Measurements from ENCODE around the gene ADGRL3. TPM values are rescaled to one million over a fixed set of nuclear protein-coding genes. Genes with fewer than 3 reads are reported as not detected.

The ADGRL3 gene
- total RNA-seq, 1 donor from 2014 or later, result not detected

DNA sequence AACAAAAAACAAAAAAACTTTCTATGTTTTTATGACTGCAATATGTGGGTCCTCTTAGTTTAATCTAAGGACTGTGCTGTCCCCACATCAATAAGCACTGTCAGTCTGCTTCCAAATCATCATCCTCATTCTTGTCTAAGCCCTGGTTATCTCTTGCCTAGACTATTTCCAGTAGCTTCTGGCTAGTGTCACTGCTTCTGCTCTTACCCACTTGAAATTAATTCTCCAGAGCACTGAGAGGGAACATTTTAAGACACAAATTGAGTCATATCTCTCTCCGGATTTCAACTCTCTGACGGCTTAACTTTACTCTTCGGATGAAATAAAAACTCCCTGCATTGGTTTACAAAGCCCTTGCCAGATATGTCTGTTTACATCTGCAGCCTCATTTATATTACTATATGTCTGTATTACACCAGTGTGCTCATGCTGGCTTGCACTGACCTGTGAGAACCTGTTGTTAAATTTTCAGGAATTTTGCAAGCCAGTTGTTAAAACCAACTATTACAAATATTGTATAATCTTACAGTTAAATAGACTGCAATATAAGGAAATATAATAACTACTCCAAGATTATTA is 345.9 kb downstream of the ADGRL3 start:
- ChIA-PET CTCF (no interaction called here), POLR2A (no interaction called here)
- no peak for DNase-seq
- H3K27ac Mint-ChIP-seq, result no peak overlapping the region
- no peaks in the 10 kb centered on the region for H3K36me3 Mint-ChIP-seq (ENCODE audit: low read depth)
- peaks cover 6% of the 10 kb centered on the region for H3K9me3 Mint-ChIP-seq
- intact Hi-C loops (cut with micrococcal nuclease), result no loop called here
- H3K27me3 Mint-ChIP-seq, result no peaks in the 10 kb centered on the region
- no peaks in the 10 kb centered on the region for H3K4me1 Mint-ChIP-seq
- H3K4me3 Mint-ChIP-seq, result no peak overlapping the region
- TF ChIP-seq, protein P1, sequence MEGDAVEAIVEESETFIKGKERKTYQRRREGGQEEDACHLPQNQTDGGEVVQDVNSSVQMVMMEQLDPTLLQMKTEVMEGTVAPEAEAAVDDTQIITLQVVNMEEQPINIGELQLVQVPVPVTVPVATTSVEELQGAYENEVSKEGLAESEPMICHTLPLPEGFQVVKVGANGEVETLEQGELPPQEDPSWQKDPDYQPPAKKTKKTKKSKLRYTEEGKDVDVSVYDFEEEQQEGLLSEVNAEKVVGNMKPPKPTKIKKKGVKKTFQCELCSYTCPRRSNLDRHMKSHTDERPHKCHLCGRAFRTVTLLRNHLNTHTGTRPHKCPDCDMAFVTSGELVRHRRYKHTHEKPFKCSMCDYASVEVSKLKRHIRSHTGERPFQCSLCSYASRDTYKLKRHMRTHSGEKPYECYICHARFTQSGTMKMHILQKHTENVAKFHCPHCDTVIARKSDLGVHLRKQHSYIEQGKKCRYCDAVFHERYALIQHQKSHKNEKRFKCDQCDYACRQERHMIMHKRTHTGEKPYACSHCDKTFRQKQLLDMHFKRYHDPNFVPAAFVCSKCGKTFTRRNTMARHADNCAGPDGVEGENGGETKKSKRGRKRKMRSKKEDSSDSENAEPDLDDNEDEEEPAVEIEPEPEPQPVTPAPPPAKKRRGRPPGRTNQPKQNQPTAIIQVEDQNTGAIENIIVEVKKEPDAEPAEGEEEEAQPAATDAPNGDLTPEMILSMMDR (IDR thresholded peaks at IDR 0.05), result no peak
- no peak for ATAC-seq (ENCODE audit: low read depth)

DNA sequence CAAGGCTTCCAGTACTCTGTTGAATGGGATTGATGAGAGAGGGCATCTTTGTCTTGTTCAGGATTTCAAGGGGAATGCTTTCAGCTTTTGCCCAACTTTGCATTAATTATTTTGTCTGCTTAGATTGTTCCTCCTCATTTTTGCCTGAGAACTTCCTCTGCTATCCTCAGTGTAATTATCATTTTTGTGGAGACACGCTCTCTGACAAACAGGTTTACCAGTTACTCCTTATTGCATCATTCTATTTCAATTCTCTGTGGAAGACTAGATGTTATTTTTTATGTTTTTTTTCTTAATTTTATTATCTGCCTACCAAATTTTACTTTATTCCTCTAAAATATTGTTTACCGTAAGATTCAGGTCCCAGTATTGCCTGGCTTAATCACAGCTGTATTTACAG is 349.2 kb downstream of the ADGRL3 start:
- no peak overlapping the region for H3K27ac Mint-ChIP-seq
- ChIA-PET POLR2A (no interaction called here), CTCF (no interaction called here)
- no peaks in the 10 kb centered on the region for H3K36me3 Mint-ChIP-seq (ENCODE audit: low read depth)
- ATAC-seq (ENCODE audit: low read depth), result no peak
- TF ChIP-seq, protein P1 (IDR thresholded peaks at IDR 0.05), result no peak
- H3K4me1 Mint-ChIP-seq, result no peaks in the 10 kb centered on the region
- intact Hi-C loops (cut with micrococcal nuclease), result no loop called here
- peaks cover 6% of the 10 kb centered on the region for H3K9me3 Mint-ChIP-seq
- DNase-seq, result no peak
- H3K27me3 Mint-ChIP-seq, result no peaks in the 10 kb centered on the region
- H3K4me3 Mint-ChIP-seq, result no peak overlapping the region

DNA sequence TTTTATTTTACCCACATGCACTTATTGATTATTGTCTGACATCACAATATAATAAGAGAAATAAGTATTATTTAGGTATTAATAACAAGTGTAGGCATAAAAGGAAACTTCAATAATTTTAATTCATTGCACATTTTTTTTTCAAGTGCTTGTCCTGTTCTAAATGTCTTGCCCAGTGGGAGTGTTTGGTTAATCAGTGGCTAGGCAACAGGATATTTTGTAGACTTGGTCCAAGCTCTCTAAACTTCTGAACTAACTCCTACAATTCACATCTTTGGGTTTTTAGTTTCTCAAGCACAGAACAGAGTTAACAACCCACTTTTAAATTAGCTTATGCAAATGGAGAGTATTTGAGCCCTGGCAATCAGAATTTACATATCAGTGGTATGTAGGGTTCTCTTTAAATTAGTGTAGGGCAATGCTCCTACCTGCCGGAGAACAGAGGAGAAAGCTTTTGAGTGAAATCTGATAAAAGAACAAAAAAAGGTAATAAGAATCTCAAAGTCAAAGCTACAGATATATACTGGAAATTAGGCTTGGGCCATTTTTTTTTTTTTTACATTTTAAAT is 353.5 kb downstream of the ADGRL3 start:
- H3K36me3 Mint-ChIP-seq (ENCODE audit: low read depth), result no peaks in the 10 kb centered on the region

DNA sequence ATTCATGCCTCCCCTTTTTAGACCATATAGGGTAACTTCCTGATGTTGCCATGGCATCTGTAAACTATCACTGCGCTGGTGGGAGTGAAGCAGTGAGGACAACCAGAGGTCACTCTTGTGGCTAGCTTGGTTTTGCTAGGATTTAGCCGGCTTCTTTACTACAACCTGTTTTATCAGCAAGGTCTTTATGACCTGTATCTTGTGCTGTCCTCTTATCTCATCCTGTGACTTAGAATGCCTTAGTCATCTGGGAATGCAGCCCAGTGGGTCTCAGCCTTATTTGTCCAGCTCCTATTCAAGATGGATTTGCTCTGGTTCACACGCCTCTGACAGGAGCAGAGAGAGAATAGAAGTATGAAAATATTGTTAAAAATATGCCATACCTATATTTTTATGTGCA is 355.7 kb downstream of the ADGRL3 start:
- ATAC-seq (ENCODE audit: low read depth), result no peak
- no peak for DNase-seq
- intact Hi-C loops (cut with micrococcal nuclease), result no loop called here
- no peaks in the 10 kb centered on the region for H3K4me1 Mint-ChIP-seq
- CTCF ChIA-PET, result no interaction called here
- H3K9me3 Mint-ChIP-seq, result no peaks in the 10 kb centered on the region
- no peaks in the 10 kb centered on the region for H3K27me3 Mint-ChIP-seq
- POLR2A ChIA-PET, result no interaction called here
- no peak overlapping the region for H3K4me3 Mint-ChIP-seq
- TF ChIP-seq, protein P1 (IDR thresholded peaks at IDR 0.05), result no peak
- no peak overlapping the region for H3K27ac Mint-ChIP-seq
- no peaks in the 10 kb centered on the region for H3K36me3 Mint-ChIP-seq (ENCODE audit: low read depth)

More for the DNA sequence above, 353.5 kb downstream of the ADGRL3 start:
- Mint-ChIP-seq H3K9me3 (peaks cover 3% of the 10 kb centered on the region), H3K27ac (no peak overlapping the region), H3K4me3 (no peak overlapping the region), H3K27me3 (no peaks in the 10 kb centered on the region), H3K4me1 (no peaks in the 10 kb centered on the region)
- ATAC-seq (ENCODE audit: low read depth) (no peak), DNase-seq (no peak)
- POLR2A ChIA-PET, result no interaction called here
- TF ChIP-seq, protein P1 (IDR thresholded peaks at IDR 0.05), result no peak
- CTCF ChIA-PET, result no interaction called here
- intact Hi-C loops (cut with micrococcal nuclease), result no loop called here

DNA sequence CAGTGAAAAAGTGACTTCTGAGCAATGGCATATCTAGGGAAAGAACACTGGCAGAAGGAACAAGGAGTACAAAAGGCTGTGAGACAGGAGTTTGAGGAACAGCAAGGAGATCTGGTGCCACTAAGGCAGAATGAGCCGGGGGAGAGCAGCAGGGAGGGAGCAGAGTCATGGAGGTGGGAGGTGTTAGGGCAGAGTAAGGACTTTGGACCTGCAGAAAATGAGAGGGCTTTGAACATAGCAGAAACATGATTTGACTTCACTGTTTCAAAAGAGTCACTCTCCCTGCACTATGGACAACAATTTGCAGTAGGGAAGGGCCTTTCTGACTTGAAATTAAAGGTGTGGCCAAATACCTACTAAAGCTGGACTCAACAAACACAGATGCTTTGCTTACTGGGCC is 356.2 kb downstream of the ADGRL3 start:
- Mint-ChIP-seq H3K9me3 (no peaks in the 10 kb centered on the region), H3K4me1 (no peaks in the 10 kb centered on the region), H3K27ac (no peak overlapping the region), H3K4me3 (no peak overlapping the region), H3K27me3 (no peaks in the 10 kb centered on the region), H3K36me3 (ENCODE audit: low read depth) (no peaks in the 10 kb centered on the region)
- DNase-seq (no peak), ATAC-seq (ENCODE audit: low read depth) (no peak)
- ChIA-PET CTCF (no interaction called here), POLR2A (no interaction called here)
- intact Hi-C loops (cut with micrococcal nuclease), result no loop called here
- TF ChIP-seq, protein P1 (IDR thresholded peaks at IDR 0.05), result no peak
